ENCODE data around the gene ADSL. TPM values are rescaled to one million over a fixed set of nuclear protein-coding genes. Genes with fewer than 3 reads are reported as not detected.

Gene ADSL
- total RNA-seq, 4 donors from 2014 or later: 49.0 to 69.4 (median 60.1) TPM

GRCh38 chr22:40322818-40323447 is 23.4 kb upstream of the ADSL start:
- TF ChIP-seq POLR2A (IDR thresholded peaks at IDR 0.05): no peak
- no peak for TF ChIP-seq CTCF (IDR thresholded peaks at IDR 0.05)
- H3K4me3 ChIP-seq (replicated peaks in 1 of 3): no peak overlapping the region
- H3K4me1 ChIP-seq: no peaks in the 10 kb centered on the region
- no peak overlapping the region for H3K27ac ChIP-seq
- no peaks in the 10 kb centered on the region for H3K27me3 ChIP-seq
- intact Hi-C loops (cut with DNase I): no loop called here
- DNase-seq: no peak
- H3K36me3 ChIP-seq: peaks cover 28 to 39% of the 10 kb centered on the region in 2 donors
- H3K9me3 ChIP-seq: no peaks in the 10 kb centered on the region
- whole genome bisulfite sequencing, 2 donors: 91 to 93% methylated on average over 11 to 17 of the region's 17 CpGs

- Histone ChIP-seq H3K4me1 (no peaks in the 10 kb centered on the region), H3K27me3 (no peaks in the 10 kb centered on the region), H3K4me3 (replicated peaks in 1 of 3) (no peak overlapping the region), H3K27ac (no peak overlapping the region), H3K9me3 (no peaks in the 10 kb centered on the region), H3K36me3 (peaks cover 28 to 33% of the 10 kb centered on the region in 2 donors)
- no peak for DNase-seq
- intact Hi-C loops (cut with DNase I): no loop called here
- TF ChIP-seq POLR2A (IDR thresholded peaks at IDR 0.05) (no peak), CTCF (IDR thresholded peaks at IDR 0.05) (no peak)
- WGBS, 2 donors: 70 to 82% methylated on average over 8 of the region's 8 CpGs
Measured at GRCh38 chr22:40323681-40324171, 22.6 kb upstream of the ADSL start.

GRCh38 chr22:40324468-40325305 is 21.6 kb upstream of the ADSL start:
- 79 to 87% methylated on average over 19 of the region's 19 CpGs for WGBS, 2 donors
- Histone ChIP-seq H3K4me1 (no peaks in the 10 kb centered on the region), H3K36me3 (peaks cover 28 to 33% of the 10 kb centered on the region in 2 donors), H3K9me3 (no peaks in the 10 kb centered on the region), H3K27ac (no peak overlapping the region), H3K27me3 (no peaks in the 10 kb centered on the region), H3K4me3 (replicated peaks in 1 of 3) (no peak overlapping the region)
- intact Hi-C loops (cut with DNase I): no loop called here
- TF ChIP-seq CTCF (IDR thresholded peaks at IDR 0.05): no peak
- no peak for TF ChIP-seq POLR2A (IDR thresholded peaks at IDR 0.05)
- DNase-seq: no peak

- Histone ChIP-seq H3K36me3 (peaks cover 28 to 33% of the 10 kb centered on the region in 2 donors), H3K4me1 (no peaks in the 10 kb centered on the region), H3K27ac (no peak overlapping the region), H3K4me3 (replicated peaks in 1 of 3) (no peak overlapping the region), H3K27me3 (no peaks in the 10 kb centered on the region), H3K9me3 (no peaks in the 10 kb centered on the region)
- 95 to 99% methylated on average over 5 to 6 of the region's 6 CpGs for WGBS, 2 donors
- intact Hi-C loops (cut with DNase I): no loop called here
- DNase-seq: no peak
- no peak for TF ChIP-seq POLR2A (IDR thresholded peaks at IDR 0.05)
- TF ChIP-seq CTCF (IDR thresholded peaks at IDR 0.05): no peak
Measured at GRCh38 chr22:40325315-40325714, 21.0 kb upstream of the ADSL start.
